T-cell (primary cell): ENCODE results near the gene STX4. TPM values are rescaled to one million over a fixed set of nuclear protein-coding genes. Genes with fewer than 3 reads are reported as not detected.
"Not testable (repeated sequence)": the region's sequence is repeated elsewhere in the genome, so short reads cannot be mapped to it uniquely, and the experiment has no call there.

ENCODE experiments used
- ATAC-seq, 4 experiments: fragments of 200-7000 bp in 3 of 4; fragments of 150-1000 bp in 1 of 4; cut with Tn5 transposase; replicated peaks in 1 of 4; 1 replicate in 3 of 4; 2 replicates in 1 of 4; pipeline ENCODE4 v1.10.0; 2021; ENCODE audit warnings: moderate library complexity in 3 of 4, mild to moderate bottlenecking in 2 of 4, moderate number of reproducible peaks in 1 of 4
- CTCF ChIA-PET, 2 donors: fragments of 300-600 bp; sonication (Branson Sonifier 250); formaldehyde crosslinking; loops; one replicate each; lab custom pipeline; 2022; ENCODE audit warnings: antibody characterized with exemption in 2 of 2; lab: Charles Lee
- POLR2A ChIA-PET, 2 donors: fragments of 300-600 bp; sonication (Branson Sonifier 250); formaldehyde crosslinking; loops; one replicate each; lab custom pipeline; 2022; ENCODE audit warnings: antibody characterized with exemption in 2 of 2; lab: Charles Lee
- DNase-seq, 35 experiments: peaks; one replicate each; pipeline versions ENCODE4 v3.0.0 to v3.0.0-alpha.2; 2013 to 2023
- H3K27ac ChIP-seq: one replicate; pipeline ENCODE4 v1.5.1; 2013; ENCODE audit warnings: low read length
- H3K27me3 ChIP-seq, 2 experiments: replicated peaks in 1 of 2; 1 replicate in 1 of 2; 2 replicates in 1 of 2; pipeline versions ENCODE4 v1.6.1 to v1.7.0; 2013; ENCODE audit warnings: low read length in 1 of 2, mixed read lengths in 1 of 2; ENCODE audit not compliant: control insufficient read depth in 2 of 2, insufficient read depth in 2 of 2; ENCODE audit errors: extremely low read depth in 1 of 2
- H3K36me3 ChIP-seq, 2 donors: 1 replicate in 1 of 2; 2 replicates in 1 of 2; pipeline versions ENCODE4 v1.6.1 to v1.7.0; 2013; ENCODE audit warnings: low read length in 1 of 2; ENCODE audit not compliant: control insufficient read depth in 2 of 2, insufficient read depth in 1 of 2; ENCODE audit errors: extremely low read depth in 1 of 2
- H3K4me1 ChIP-seq, 2 experiments: 1 replicate in 1 of 2; 2 replicates in 1 of 2; pipeline versions ENCODE4 v1.6.1 to v1.7.0; 2013; ENCODE audit warnings: low read length in 2 of 2, mixed read lengths in 1 of 2; ENCODE audit not compliant: insufficient read depth in 2 of 2, control insufficient read depth in 1 of 2; ENCODE audit errors: extremely low read depth in 1 of 2
- H3K4me3 ChIP-seq, 2 donors: 1 replicate in 1 of 2; 2 replicates in 1 of 2; pipeline versions ENCODE4 v1.5.1 to v1.7.0; 2013; ENCODE audit warnings: mild to moderate bottlenecking in 2 of 2, low read length in 1 of 2, moderate library complexity in 1 of 2; ENCODE audit not compliant: control insufficient read depth in 1 of 2; ENCODE audit errors: extremely low read depth in 1 of 2
- H3K9me3 ChIP-seq: 2 replicates; pipeline ENCODE4 v1.7.0; 2013
- H3K27ac Mint-ChIP-seq, 2 donors: one replicate each; pipeline ENCODE4 v1.8.0; 2020 to 2021; ENCODE audit warnings: mild to moderate bottlenecking in 2 of 2, mixed read lengths in 2 of 2
- H3K27me3 Mint-ChIP-seq, 2 donors: one replicate each; pipeline ENCODE4 v1.8.0; 2021 to 2022; ENCODE audit warnings: mixed read lengths in 2 of 2
- H3K36me3 Mint-ChIP-seq: one replicate; pipeline ENCODE4 v1.8.0; 2021; ENCODE audit warnings: mixed read lengths
- H3K4me1 Mint-ChIP-seq, 3 donors: one replicate each; pipeline ENCODE4 v1.8.0; 2020 to 2022; ENCODE audit warnings: mixed read lengths in 3 of 3, mild to moderate bottlenecking in 1 of 3
- H3K4me3 Mint-ChIP-seq, 3 donors: one replicate each; pipeline ENCODE4 v1.8.0; 2020 to 2022; ENCODE audit warnings: mild to moderate bottlenecking in 3 of 3, mixed read lengths in 3 of 3, moderate library complexity in 3 of 3
- H3K9me3 Mint-ChIP-seq, 3 donors: one replicate each; pipeline ENCODE4 v1.8.0; 2020 to 2022; ENCODE audit warnings: mixed read lengths in 3 of 3
- WGBS: methylation state at CpG from one replicate; pipeline ENCODE4 v1.1.5; 2013; ENCODE audit warnings: missing lambda C conversion rate; ENCODE audit not compliant: insufficient coverage; 5-methylcytosine and 5-hydroxymethylcytosine counted together
- total RNA-seq, 35 experiments: library from RNA in 6 of 35; stranded (reverse) in 6 of 35; fragments of 120-200 nt in 1 of 35; gene quantifications; one replicate each; pipeline versions ENCODE4 v1.2.1 to v1.2.4 and lab custom pipeline; 2013 to 2026

Gene STX4
- total RNA-seq, 5 donors from 2014 or later (not counting 1 experiment from before 2014, with no cell fraction given), result 73.9 to 110 (median 94.6) TPM

DNA sequence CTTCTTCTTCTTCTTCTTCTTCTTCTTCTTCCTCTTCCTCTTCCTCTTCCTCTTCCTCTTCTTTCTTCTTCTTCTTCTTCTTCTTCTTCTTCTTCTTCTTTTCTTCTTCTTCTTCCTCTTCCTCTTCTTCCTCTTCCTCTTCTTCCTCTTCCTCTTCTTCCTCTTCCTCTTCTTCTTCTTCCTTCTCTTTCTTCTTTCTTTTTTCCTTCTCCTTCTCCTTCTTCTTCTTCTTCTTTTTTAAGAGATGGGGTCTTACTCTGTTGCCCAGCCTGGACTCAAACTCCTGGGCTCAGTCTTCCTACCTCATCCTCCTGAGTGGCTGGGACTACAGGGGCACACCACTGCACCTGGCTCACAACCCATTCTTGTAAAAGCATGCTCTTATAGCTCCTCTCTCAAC is 20.1 kb upstream of the STX4 start:
- POLR2A ChIA-PET, ATAC-seq, H3K27ac ChIP-seq, CTCF ChIA-PET, H3K36me3 ChIP-seq, H3K9me3 ChIP-seq, H3K4me3 ChIP-seq, H3K9me3 Mint-ChIP-seq, H3K27ac Mint-ChIP-seq, DNase-seq, H3K36me3 Mint-ChIP-seq: not testable (repeated sequence)
- H3K4me1 Mint-ChIP-seq, result peaks cover 9 to 25% (median 18%) of the 10 kb centered on the region in 3 donors
- peaks cover 4 to 14% of the 10 kb centered on the region in 2 experiments for H3K4me1 ChIP-seq
- peaks cover 3 to 54% of the 10 kb centered on the region in 2 experiments for H3K27me3 ChIP-seq
- peak overlapping the region in 1 of 3 donors; percentile 11 for H3K4me3 Mint-ChIP-seq
- H3K27me3 Mint-ChIP-seq, result peaks cover 11 to 51% of the 10 kb centered on the region in 2 donors

DNA sequence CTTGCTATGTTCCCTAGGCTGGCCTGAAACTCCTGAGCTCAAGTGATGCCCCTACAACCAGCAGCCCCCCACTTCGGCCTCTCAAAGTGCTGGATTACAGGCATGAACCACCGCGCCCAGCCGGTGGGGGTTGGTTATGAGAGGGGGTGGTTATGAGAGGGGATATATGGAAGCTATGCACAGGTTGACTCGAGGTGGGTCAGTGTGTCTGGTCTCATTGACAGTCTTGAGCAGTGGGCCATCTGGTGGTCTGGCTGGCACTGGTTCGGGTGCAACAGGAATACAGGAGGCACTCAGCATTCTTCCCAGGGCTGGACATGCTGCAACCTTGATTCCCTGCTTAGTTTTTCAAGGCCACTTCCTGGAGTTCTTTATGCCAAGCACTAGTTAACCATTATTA is 17.3 kb upstream of the STX4 start:
- Mint-ChIP-seq H3K27me3 (peaks cover 11 to 42% of the 10 kb centered on the region in 2 donors), H3K4me1 (peaks cover 3 to 18% (median 9%) of the 10 kb centered on the region in 3 donors), H3K36me3 (no peaks in the 10 kb centered on the region), H3K9me3 (no peaks in the 10 kb centered on the region), H3K4me3 (no peak overlapping the region), H3K27ac (no peak overlapping the region)
- Histone ChIP-seq H3K4me3 (no peak overlapping the region), H3K27ac (no peak overlapping the region), H3K9me3 (no peaks in the 10 kb centered on the region), H3K36me3 (no peaks in the 10 kb centered on the region), H3K27me3 (peaks cover 3 to 38% of the 10 kb centered on the region in 2 experiments), H3K4me1 (peaks cover 3 to 4% of the 10 kb centered on the region in 2 experiments)
- DNase-seq, result no peak
- POLR2A ChIA-PET, result no interaction called here
- CTCF ChIA-PET, result no interaction called here
- 71% methylated on average over 5 of the region's 6 CpGs for WGBS
- ATAC-seq, result no peak

DNA sequence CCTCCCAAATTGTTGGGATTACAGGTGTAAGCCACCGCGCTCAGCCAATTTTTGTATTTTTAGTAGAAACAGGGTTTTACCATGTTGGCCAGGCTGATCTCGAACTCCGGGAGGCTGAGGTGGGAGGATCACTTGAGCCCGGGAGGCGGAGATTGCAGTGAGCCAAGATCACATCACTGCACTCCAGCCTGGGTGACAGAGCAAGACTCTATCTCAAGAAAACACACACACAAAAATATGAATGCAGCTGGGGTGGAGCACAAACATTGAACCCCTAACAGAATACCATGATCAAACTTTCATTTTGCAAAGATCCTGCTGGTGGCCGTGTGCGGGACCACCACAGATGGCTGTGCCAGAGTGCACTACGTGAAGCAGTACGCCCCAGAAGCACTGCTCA is 15.6 kb upstream of the STX4 start:
- not testable (repeated sequence) for H3K4me3 ChIP-seq, H3K4me1 ChIP-seq, H3K4me3 Mint-ChIP-seq

DNA sequence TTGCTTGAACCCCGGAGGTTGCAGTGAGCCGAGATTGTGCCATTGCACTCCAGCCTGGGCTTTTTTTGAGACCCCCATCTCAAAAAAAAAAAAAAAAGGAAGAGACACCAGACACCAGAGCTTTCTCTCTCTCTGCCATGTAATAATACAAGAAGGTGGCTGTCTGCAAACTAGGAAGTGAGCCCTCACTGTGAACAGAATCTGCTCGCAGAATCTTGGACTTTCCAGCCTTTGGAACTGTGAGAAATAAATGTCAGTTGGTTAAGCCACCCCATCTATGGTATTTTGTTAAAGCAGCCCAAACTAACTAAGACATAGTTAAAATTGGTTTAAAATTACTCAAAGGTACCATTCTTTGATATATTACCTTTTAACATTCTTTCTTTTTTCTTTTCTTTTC is 12.8 kb upstream of the STX4 start:
- no peaks in the 10 kb centered on the region for H3K4me1 ChIP-seq
- ChIA-PET POLR2A (no interaction called here), CTCF (no interaction called here)
- peaks cover 0 to 10% of the 10 kb centered on the region in 2 experiments for H3K27me3 ChIP-seq
- no peaks in the 10 kb centered on the region for H3K9me3 ChIP-seq
- DNase-seq (no peak), ATAC-seq (no peak)
- Mint-ChIP-seq H3K27ac (no peak overlapping the region), H3K36me3 (no peaks in the 10 kb centered on the region), H3K4me1 (no peaks in the 10 kb centered on the region), H3K9me3 (no peaks in the 10 kb centered on the region), H3K27me3 (peaks cover 0 to 8% of the 10 kb centered on the region in 2 donors), H3K4me3 (no peak overlapping the region)
- no peak overlapping the region for H3K27ac ChIP-seq
- H3K4me3 ChIP-seq, result no peak overlapping the region
- no CpG with 5 or more reads among the region's 3 CpGs for WGBS
- H3K36me3 ChIP-seq, result no peaks in the 10 kb centered on the region

More for the DNA sequence above, 15.6 kb upstream of the STX4 start:
- H3K27ac Mint-ChIP-seq, CTCF ChIA-PET, POLR2A ChIA-PET, H3K4me1 Mint-ChIP-seq, ATAC-seq, H3K36me3 Mint-ChIP-seq, H3K9me3 Mint-ChIP-seq, H3K9me3 ChIP-seq, H3K36me3 ChIP-seq, H3K27ac ChIP-seq, DNase-seq: not testable (repeated sequence)
- 92% methylated on average over 2 of the region's 10 CpGs for WGBS
- H3K27me3 ChIP-seq, result peaks cover 0 to 22% of the 10 kb centered on the region in 2 experiments
- H3K27me3 Mint-ChIP-seq, result peaks cover 6 to 26% of the 10 kb centered on the region in 2 donors

DNA sequence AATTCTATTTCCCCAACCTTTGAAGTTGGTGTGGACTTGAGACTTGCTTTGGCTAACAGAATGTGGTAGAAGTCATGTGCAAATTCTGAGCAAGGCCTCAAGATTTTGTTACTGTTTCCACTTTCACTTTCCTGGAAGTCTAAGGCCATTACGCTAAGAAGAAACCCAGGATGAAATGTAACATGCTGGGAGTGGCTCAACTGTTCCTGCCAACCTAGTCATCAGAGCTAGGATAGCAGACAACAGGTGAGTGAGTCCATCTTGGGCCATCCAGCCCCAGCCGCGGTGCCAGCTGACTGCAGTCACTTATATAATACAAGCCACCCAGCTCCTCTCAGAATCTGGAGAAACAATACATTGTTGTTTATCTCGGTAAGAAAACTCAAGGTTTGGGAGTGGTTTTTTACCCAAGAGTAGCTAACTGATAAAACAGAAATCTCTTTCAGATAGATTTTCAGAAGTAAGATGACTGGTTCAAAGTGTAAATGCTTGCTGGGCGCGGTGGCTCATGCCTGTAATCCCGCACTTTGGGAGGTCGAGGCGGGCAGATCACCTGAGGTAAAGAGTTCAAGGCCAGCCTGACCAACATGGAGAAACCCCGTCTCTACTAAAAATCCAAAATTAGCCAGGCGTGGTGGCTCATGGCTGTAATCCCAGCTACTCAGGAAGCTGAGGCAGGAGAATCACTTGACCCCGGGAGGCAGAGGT is 10.7 kb upstream of the STX4 start:
- Mint-ChIP-seq H3K27ac (no peak overlapping the region), H3K4me1 (no peaks in the 10 kb centered on the region), H3K9me3 (no peaks in the 10 kb centered on the region), H3K27me3 (peaks cover 0 to 3% of the 10 kb centered on the region in 2 donors), H3K4me3 (no peak overlapping the region), H3K36me3 (no peaks in the 10 kb centered on the region)
- 91% methylated on average over 8 of the region's 12 CpGs for WGBS
- Histone ChIP-seq H3K4me3 (no peak overlapping the region), H3K9me3 (no peaks in the 10 kb centered on the region), H3K36me3 (no peaks in the 10 kb centered on the region), H3K27ac (no peak overlapping the region), H3K27me3 (peaks cover 0 to 3% of the 10 kb centered on the region in 2 experiments), H3K4me1 (no peaks in the 10 kb centered on the region)
- ChIA-PET POLR2A (interaction anchor here in 1 of 2 donors (0.5 kb wide), 1 partner anchor 77 kb away, joined by 4 read pairs; no protein-coding TSS in a partner anchor), CTCF (interaction anchor here in 1 of 2 donors (0.6 kb wide), 1 partner anchor 70 kb away, joined by 3 read pairs; no protein-coding TSS in a partner anchor)
- no peak for DNase-seq
- ATAC-seq, result no peak

DNA sequence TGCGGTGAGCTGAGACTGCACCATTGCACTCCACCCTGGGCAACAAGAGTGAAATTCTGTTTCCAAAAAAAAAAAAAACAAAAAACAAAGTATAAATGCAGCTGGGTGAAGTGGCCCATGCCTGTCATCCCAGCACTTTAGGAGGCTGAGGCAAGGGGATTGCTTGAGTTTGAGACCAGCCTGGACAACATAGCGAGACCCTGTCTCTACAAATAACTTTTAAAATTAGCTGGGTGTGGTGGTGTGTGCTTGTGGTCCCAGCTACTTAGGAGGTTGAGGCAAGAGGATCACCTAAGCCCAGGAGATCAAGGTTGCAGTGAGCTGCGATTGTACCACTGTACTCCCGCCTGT is 10.1 kb upstream of the STX4 start:
- Histone ChIP-seq H3K36me3 (no peaks in the 10 kb centered on the region), H3K27ac (no peak overlapping the region), H3K4me1 (no peaks in the 10 kb centered on the region), H3K27me3 (no peaks in the 10 kb centered on the region), H3K4me3 (no peak overlapping the region), H3K9me3 (no peaks in the 10 kb centered on the region)
- H3K36me3 Mint-ChIP-seq, result no peaks in the 10 kb centered on the region
- CTCF ChIA-PET, result interaction anchor here in 1 of 2 donors (0.6 to 0.9 kb wide), 2 partner anchors 20 to 69 kb away, joined by 3 read pairs; no protein-coding TSS in a partner anchor
- no peak overlapping the region for H3K4me3 Mint-ChIP-seq
- H3K27me3 Mint-ChIP-seq, result peaks cover 0 to under 1% of the 10 kb centered on the region in 2 donors
- DNase-seq (no peak), ATAC-seq (no peak)
- POLR2A ChIA-PET, result interaction anchor here in 1 of 2 donors (0.5 to 0.7 kb wide), 2 partner anchors 77 to 144 kb away, joined by 3 to 4 read pairs; no protein-coding TSS in a partner anchor
- no CpG with 5 or more reads among the region's 4 CpGs for WGBS
- H3K27ac Mint-ChIP-seq, result no peak overlapping the region
- H3K9me3 Mint-ChIP-seq, result no peaks in the 10 kb centered on the region
- no peaks in the 10 kb centered on the region for H3K4me1 Mint-ChIP-seq
